Lower leg skin (tissue), 4 donors: Measurements from ENCODE around the gene CAMK2A. TPM values are rescaled to one million over a fixed set of nuclear protein-coding genes. Genes with fewer than 3 reads are reported as not detected.

Experiments used
- DNase-seq, 2 donors: peaks; one replicate each; pipeline ENCODE4 v3.0.0-alpha.2; 2019; ENCODE audit warnings: low spot score in 2 of 2
- H3K4me3 ChIP-seq: fragments of 200-600 bp; sonication (generic); 2 replicates; pipeline ENCODE4 v1.5.1; 2017; ENCODE audit warnings: mild to moderate bottlenecking, low read depth; ENCODE audit not compliant: poor library complexity, severe bottlenecking
- POLR2A ChIP-seq, 2 donors: fragments of 450-650 bp; IDR thresholded peaks; one replicate each; pipeline ENCODE4 v1.6.1; 2016 to 2017; ENCODE audit warnings: antibody characterized with exemption in 2 of 2, mild to moderate bottlenecking in 1 of 2, moderate library complexity in 1 of 2
- WGBS, 2 donors: methylation state at CpG; one replicate each; pipeline ENCODE4 v1.1.5; 2018; 5-methylcytosine and 5-hydroxymethylcytosine counted together
- intact Hi-C: fragments of 100-400 bp; cut with DNase I; formaldehyde crosslinking; loops from one replicate; pipeline ENCODE4 v1.15.0; 2023; ENCODE audit warnings: low total_unique reads
- total RNA-seq, 4 donors: library from RNA; depleted of rRNA; stranded (reverse); fragments of >200 nt; gene quantifications; one replicate each; pipeline ENCODE4 v1.1.0, GENCODE V29; 2016
- TF ChIP-seq, protein P1 (sequence below), 3 donors: fragments of 450-650 bp; IDR thresholded peaks; one replicate each; pipeline ENCODE4 v1.5.1; 2016; ENCODE audit warnings: antibody characterized with exemption in 3 of 3, mild to moderate bottlenecking in 3 of 3, moderate library complexity in 2 of 3

The CAMK2A gene
- total RNA-seq, 4 donors from 2014 or later, result 0.23 TPM; not detected in 3

DNA sequence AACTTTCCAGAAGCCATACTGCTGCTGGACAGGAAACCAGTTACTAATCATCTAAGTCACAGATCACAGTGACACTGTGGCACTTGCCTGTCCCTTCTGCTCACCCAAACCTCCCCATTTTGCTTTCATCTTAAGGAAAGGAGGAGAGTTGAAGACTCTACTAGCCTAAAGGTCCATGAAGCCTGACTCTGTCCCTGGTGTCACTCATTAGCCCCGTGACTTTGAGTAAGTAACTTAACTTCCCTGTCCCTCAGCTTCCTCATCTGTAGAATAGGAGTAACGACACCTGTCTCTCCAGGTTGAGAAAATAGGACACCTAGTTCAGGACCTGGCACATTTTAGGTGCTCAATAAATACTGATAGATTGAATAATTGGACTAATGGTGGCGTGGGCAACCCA lies 100.2 kb downstream of the CAMK2A start:
- WGBS, 2 donors, result 79 to 81% methylated on average over 3 of the region's 3 CpGs
- DNase-seq, result no peak
- TF ChIP-seq, protein P1, sequence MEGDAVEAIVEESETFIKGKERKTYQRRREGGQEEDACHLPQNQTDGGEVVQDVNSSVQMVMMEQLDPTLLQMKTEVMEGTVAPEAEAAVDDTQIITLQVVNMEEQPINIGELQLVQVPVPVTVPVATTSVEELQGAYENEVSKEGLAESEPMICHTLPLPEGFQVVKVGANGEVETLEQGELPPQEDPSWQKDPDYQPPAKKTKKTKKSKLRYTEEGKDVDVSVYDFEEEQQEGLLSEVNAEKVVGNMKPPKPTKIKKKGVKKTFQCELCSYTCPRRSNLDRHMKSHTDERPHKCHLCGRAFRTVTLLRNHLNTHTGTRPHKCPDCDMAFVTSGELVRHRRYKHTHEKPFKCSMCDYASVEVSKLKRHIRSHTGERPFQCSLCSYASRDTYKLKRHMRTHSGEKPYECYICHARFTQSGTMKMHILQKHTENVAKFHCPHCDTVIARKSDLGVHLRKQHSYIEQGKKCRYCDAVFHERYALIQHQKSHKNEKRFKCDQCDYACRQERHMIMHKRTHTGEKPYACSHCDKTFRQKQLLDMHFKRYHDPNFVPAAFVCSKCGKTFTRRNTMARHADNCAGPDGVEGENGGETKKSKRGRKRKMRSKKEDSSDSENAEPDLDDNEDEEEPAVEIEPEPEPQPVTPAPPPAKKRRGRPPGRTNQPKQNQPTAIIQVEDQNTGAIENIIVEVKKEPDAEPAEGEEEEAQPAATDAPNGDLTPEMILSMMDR (IDR thresholded peaks at IDR 0.05), result no peak
- no peak for TF ChIP-seq POLR2A (IDR thresholded peaks at IDR 0.05)
- H3K4me3 ChIP-seq, result no peak overlapping the region
- intact Hi-C loops, result no loop called here

DNA sequence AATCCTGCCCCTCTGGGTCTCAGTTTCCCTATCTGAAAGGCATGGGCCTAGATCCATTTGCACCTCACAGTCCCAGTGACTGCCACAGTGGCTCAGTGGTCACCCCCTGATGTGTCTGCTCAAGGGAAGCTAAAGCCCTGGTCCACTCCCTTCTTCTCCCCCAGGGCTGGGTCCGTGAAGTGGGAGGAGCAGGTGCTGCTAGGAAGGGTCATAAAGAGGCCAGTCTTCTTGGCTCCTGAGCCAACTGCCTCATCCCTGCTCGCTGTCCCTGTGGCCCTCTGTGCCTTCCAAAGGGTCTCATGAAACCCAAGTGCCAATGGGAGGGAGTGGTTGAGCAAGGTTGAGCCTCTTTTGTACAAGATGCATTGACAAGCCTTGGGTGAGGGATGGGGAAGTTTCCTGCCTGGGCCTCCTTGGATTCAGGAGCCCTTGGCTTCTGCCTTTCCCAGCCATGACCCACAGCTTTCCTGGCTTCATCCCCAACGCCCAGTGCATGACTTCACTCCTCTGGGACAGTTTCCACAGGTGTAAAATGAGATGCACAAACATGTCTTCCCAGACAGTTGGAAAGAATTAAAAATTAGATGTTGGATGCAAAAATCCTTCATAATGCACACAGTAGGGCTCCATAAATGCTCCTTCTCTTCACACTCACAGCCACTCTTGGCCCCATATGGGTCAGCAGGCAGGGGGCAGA lies 101.3 kb downstream of the CAMK2A start:
- H3K4me3 ChIP-seq, result no peak overlapping the region
- no peak for DNase-seq
- intact Hi-C loops, result no loop called here
- WGBS, 2 donors, result 52 to 65% methylated on average over 3 of the region's 3 CpGs
- TF ChIP-seq POLR2A (IDR thresholded peaks at IDR 0.05), result no peak
- TF ChIP-seq, protein P1 (IDR thresholded peaks at IDR 0.05), result no peak

DNA sequence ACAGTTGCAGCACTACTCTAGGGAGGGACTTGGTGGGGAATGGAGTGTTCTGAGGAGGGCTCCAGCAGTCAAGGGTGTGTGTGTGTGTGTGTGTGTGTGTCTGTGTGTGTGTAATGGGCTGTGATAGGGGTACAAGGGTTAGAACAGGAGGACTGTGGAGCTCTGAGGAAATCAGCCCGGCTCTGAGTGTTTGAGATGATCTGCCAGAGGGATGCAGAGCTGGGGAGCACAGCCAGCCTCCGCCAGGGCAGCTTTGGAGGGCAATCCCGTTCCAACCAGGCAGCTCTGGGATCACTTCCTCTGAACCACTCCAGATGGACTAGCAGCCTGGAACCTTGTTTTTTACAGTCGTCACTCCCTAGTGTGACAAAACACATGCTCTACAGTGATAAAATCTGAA lies 102.7 kb downstream of the CAMK2A start:
- WGBS, 2 donors, result 39 to 46% methylated on average over 4 of the region's 4 CpGs
- no peak for DNase-seq
- intact Hi-C loops, result no loop called here
- H3K4me3 ChIP-seq, result no peak overlapping the region
- TF ChIP-seq, protein P1 (IDR thresholded peaks at IDR 0.05), result no peak
- TF ChIP-seq POLR2A (IDR thresholded peaks at IDR 0.05), result no peak

DNA sequence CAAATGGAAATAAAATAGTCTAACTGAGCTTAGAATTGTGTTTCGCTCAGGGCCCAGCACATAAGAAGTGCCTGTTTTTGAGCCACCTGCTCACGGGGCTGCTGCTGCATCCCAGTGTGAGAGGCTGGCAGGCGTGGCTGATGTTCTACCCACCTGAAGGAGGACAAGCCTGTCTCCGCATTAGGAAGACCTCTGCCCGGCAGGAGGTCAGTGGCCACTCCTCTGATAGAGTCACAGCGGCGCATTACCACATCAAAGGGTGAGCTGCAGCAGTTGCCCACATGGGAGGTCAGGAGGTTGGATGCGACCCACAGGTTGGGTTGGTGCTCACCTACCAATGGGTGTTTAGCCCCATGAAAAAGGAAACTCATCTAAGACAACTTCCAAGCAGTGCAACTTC lies 103.4 kb downstream of the CAMK2A start:
- H3K4me3 ChIP-seq, result no peak overlapping the region
- intact Hi-C loops, result no loop called here
- TF ChIP-seq, protein P1 (IDR thresholded peaks at IDR 0.05), result no peak
- no peak for TF ChIP-seq POLR2A (IDR thresholded peaks at IDR 0.05)
- 96 to 97% methylated on average over 8 of the region's 8 CpGs for WGBS, 2 donors
- no peak for DNase-seq

DNA sequence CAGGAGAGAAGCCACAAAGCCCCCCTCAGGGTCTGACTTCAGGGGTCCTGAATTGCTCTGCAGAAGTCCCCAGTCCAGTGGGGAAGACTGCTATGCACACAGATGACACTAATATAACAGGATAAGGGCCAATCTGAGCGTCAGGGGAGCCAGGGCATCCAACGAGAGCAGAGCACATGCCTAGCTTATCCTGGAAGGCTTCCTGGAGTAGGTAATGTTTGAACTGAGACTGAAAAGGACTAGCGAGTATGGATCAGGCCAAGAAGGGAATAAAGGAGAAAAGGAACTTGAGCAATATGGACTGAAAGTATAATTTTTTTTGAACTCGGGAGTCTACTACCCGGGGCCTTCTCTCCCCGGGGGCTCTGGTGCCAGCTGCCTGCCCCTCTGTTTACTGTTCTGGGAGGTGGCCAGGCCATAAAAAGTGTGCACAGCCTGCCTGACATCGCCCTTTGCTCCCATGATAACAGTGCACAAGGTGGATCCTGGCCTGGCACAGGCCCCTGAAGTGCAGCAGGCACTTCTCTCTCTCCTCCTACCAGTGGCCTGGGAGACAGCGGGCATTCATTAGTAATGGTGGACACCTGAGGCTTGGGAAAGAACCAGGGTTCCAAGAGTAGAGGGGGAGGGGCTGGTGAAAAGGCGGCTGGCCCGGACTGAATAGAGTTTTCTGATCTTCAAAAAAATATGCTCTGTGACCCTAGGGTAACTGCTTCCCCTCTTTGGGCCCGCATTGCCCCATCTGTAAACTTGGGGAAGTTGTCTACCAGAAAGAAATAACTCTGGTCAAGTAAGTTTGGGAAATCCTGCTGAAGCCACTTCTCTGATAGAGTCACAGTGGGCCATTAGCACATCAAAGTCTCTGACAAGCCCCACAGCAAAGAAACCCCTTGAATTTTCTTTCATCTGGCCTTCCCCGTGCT lies 104.3 kb downstream of the CAMK2A start:
- no peak for TF ChIP-seq POLR2A (IDR thresholded peaks at IDR 0.05)
- TF ChIP-seq, protein P1 (IDR thresholded peaks at IDR 0.05), result no peak
- intact Hi-C loops, result no loop called here
- no peak overlapping the region for H3K4me3 ChIP-seq
- no peak for DNase-seq
- 82 to 85% methylated on average over 12 of the region's 12 CpGs for WGBS, 2 donors
